ENCODE measurements around the gene CISD1.
A peak's percentile ranks its signal among the peaks of the same experiment; 100 is the strongest.
"Not testable (repeated sequence)": the region's sequence is repeated elsewhere in the genome, so short reads cannot be mapped to it uniquely, and the experiment has no call there.

CISD1 gene

GRCh38 chr10:58268946-58269781 is at the start of gene CISD1:
Gene CISD1 (plus strand): TSS chr10:58269162. CDS start chr10:58269274, 112 bp downstream.
- peak; percentile 82 to 93 for DNase-seq

- DNase-seq: no peak
Observed at GRCh38 chr10:58219875-58220274, 49.1 kb upstream of the CISD1 start.

GRCh38 chr10:58220769-58221451 is 48.1 kb upstream of the CISD1 start:
- DNase-seq: no peak

GRCh38 chr10:58225654-58226053 is 43.3 kb upstream of the CISD1 start:
- no peak for DNase-seq

- DNase-seq: not testable (repeated sequence)
Observed at GRCh38 chr10:58229856-58230255, 39.1 kb upstream of the CISD1 start.

GRCh38 chr10:58237014-58237834 is 31.7 kb upstream of the CISD1 start:
- no peak for DNase-seq

- no peak for DNase-seq
Observed at GRCh38 chr10:58239561-58240169, 29.3 kb upstream of the CISD1 start.

- no peak for DNase-seq
Observed at GRCh38 chr10:58240531-58240930, 28.4 kb upstream of the CISD1 start.

GRCh38 chr10:58241346-58241745 is 27.6 kb upstream of the CISD1 start:
- DNase-seq: no peak

GRCh38 chr10:58243269-58243668 is 25.7 kb upstream of the CISD1 start:
- DNase-seq: no peak

- DNase-seq: not testable (repeated sequence)
Observed at GRCh38 chr10:58243801-58244200, 25.2 kb upstream of the CISD1 start.

- not testable (repeated sequence) for DNase-seq
Observed at GRCh38 chr10:58244242-58244641, 24.7 kb upstream of the CISD1 start.

- DNase-seq: not testable (repeated sequence)
Observed at GRCh38 chr10:58244666-58245065, 24.3 kb upstream of the CISD1 start.

GRCh38 chr10:58253184-58253583 is 15.8 kb upstream of the CISD1 start:
- no peak for DNase-seq

GRCh38 chr10:58254644-58255043 is 14.3 kb upstream of the CISD1 start:
- no peak for DNase-seq

GRCh38 chr10:58256013-58256780 is 12.8 kb upstream of the CISD1 start:
- DNase-seq: not testable (repeated sequence)

- no peak for DNase-seq
Observed at GRCh38 chr10:58258977-58259692, 9.8 kb upstream of the CISD1 start.

- DNase-seq: no peak
Observed at GRCh38 chr10:58260334-58260733, 8.6 kb upstream of the CISD1 start.

- no peak for DNase-seq
Observed at GRCh38 chr10:58262766-58263165, 6.2 kb upstream of the CISD1 start.

GRCh38 chr10:58264780-58265179 is 4.2 kb upstream of the CISD1 start:
- no peak for DNase-seq

- no peak for DNase-seq
Observed at GRCh38 chr10:58265249-58265648, 3.7 kb upstream of the CISD1 start.
